HepG2 (cell line): ENCODE data around the gene CFAP119. TPM values are rescaled to one million over a fixed set of nuclear protein-coding genes. Genes with fewer than 3 reads are reported as not detected.

Source experiments
- ATAC-seq: fragments of 200-7000 bp; cut with Tn5 transposase; 3 replicates; pipeline ENCODE4 v1.9.1; 2020; ENCODE audit warnings: mild to moderate bottlenecking, moderate library complexity
- BruUV-seq: library from RNA; stranded (reverse); fragments of 400-500 nt; replicated peaks from 2 replicates; lab custom pipeline; 2021; lab: Mats Ljungman, UMichigan
- CTCF ChIA-PET: fragments of 300-600 bp; formaldehyde crosslinking; extraction: SDS; loops from one replicate; lab custom pipeline; 2021; ENCODE audit warnings: low total read pairs, inconsistent platforms, low intra/inter-chr PET ratio; lab: Yijun Ruan, JAX
- POLR2A ChIA-PET: fragments of 350-600 bp; sonication (Branson Sonifier 250); formaldehyde crosslinking; loops from one replicate; lab custom pipeline; 2020; ENCODE audit warnings: antibody characterized with exemption, inconsistent platforms; lab: Yijun Ruan, JAX
- DNase-seq: peaks from one replicate; pipeline ENCODE4 v3.0.0-alpha.2; 2015; ENCODE audit warnings: low spot score
- FAIRE-seq: peaks from 3 replicates; lab custom pipeline; 2011; peaks lifted over from hg19 to GRCh38; lab: Jason Lieb, UNC
- H2AFZ ChIP-seq: one replicate; pipeline ENCODE4 v1.6.1; 2011; ENCODE audit warnings: low read length, inconsistent platforms
- H3K27ac ChIP-seq: fragments of 300-600 bp; 3 replicates; pipeline ENCODE4 v1.8.0; 2011; ENCODE audit warnings: mixed run types, mild to moderate bottlenecking, mixed read lengths, low read length, inconsistent platforms; ENCODE audit not compliant: insufficient read depth; ENCODE audit errors: extremely low read length
- H3K27me3 ChIP-seq, 2 experiments: fragments of 200-600 bp in 1 of 2; 2 replicates in 1 of 2; 3 replicates in 1 of 2; pipeline versions ENCODE4 v1.6.0 to v1.8.0; 2011; ENCODE audit warnings: low read length in 2 of 2, mild to moderate bottlenecking in 2 of 2, moderate library complexity in 2 of 2, inconsistent platforms in 1 of 2; ENCODE audit not compliant: insufficient read depth in 2 of 2, control insufficient read depth in 1 of 2
- H3K36me3 ChIP-seq, 2 experiments: fragments of 200-600 bp in 1 of 2; replicated peaks in 1 of 2; 2 replicates in 1 of 2; 3 replicates in 1 of 2; pipeline versions ENCODE4 v1.5.1 to v1.8.0; 2011; ENCODE audit warnings: low read length in 2 of 2, inconsistent platforms in 1 of 2; ENCODE audit not compliant: insufficient read depth in 2 of 2, control insufficient read depth in 1 of 2
- H3K4me1 ChIP-seq: 2 replicates; pipeline ENCODE4 v1.5.1; 2012; ENCODE audit warnings: low read length, inconsistent platforms; ENCODE audit not compliant: insufficient read depth
- H3K4me2 ChIP-seq: 2 replicates; pipeline ENCODE4 v1.6.0; 2011; ENCODE audit warnings: low read depth, low read length, inconsistent platforms
- H3K4me3 ChIP-seq, 3 experiments: fragments of 200-600 bp in 1 of 3; sonication (generic), shearing (Covaris generic) in 1 of 3; replicated peaks in 1 of 3; 2 replicates each; pipeline ENCODE4 v1.5.1; 2011 to 2016; ENCODE audit warnings: low read length in 3 of 3, inconsistent platforms in 2 of 3, low read depth in 2 of 3, mild to moderate bottlenecking in 2 of 3, control low read depth in 1 of 3, mixed read lengths in 1 of 3; ENCODE audit not compliant: insufficient read depth in 1 of 3
- H3K79me2 ChIP-seq: one replicate; pipeline ENCODE4 v1.6.1; 2011; ENCODE audit warnings: low read length, inconsistent platforms; ENCODE audit not compliant: insufficient read depth
- H3K9ac ChIP-seq: 2 replicates; pipeline ENCODE4 v1.6.0; 2011; ENCODE audit warnings: mild to moderate bottlenecking, low read depth, low read length, inconsistent platforms; ENCODE audit not compliant: insufficient read depth
- H3K9me3 ChIP-seq: 2 replicates; pipeline ENCODE4 v1.5.1; 2012; ENCODE audit warnings: mild to moderate bottlenecking, low read length
- H4K20me1 ChIP-seq: 2 replicates; pipeline ENCODE4 v1.6.0; 2011; ENCODE audit warnings: inconsistent platforms, mild to moderate bottlenecking, low read length, moderate library complexity; ENCODE audit not compliant: insufficient read depth
- AFF4 ChIP-seq: sonication (generic); formaldehyde crosslinking; IDR thresholded peaks from 2 replicates; pipeline ENCODE4 v1.4.0; 2020; ENCODE audit warnings: missing genetic modification reagents
- DNMT1 ChIP-seq: sonication (generic); formaldehyde crosslinking; IDR thresholded peaks from 2 replicates; pipeline ENCODE4 v1.5.1; 2020; ENCODE audit warnings: mild to moderate bottlenecking, missing genetic modification reagents
- FOXA3 ChIP-seq: IDR thresholded peaks from 2 replicates; pipeline ENCODE4 v1.6.1; 2016; ENCODE audit warnings: missing genetic modification reagents, missing compliant biosample characterization
- GABPB1 ChIP-seq: IDR thresholded peaks from 2 replicates; pipeline ENCODE4 v1.6.1; 2016; ENCODE audit warnings: mild to moderate bottlenecking, missing genetic modification reagents, moderate library complexity, missing compliant biosample characterization
- KLF16 ChIP-seq, 2 experiments: sonication (generic) in 1 of 2; formaldehyde crosslinking in 1 of 2; IDR thresholded peaks; 2 replicates each; pipeline versions ENCODE4 v1.6.1 to v1.8.0; 2016 to 2023; ENCODE audit warnings: missing genetic modification reagents in 2 of 2, missing compliant biosample characterization in 1 of 2
- MTA1 ChIP-seq: sonication (generic); formaldehyde crosslinking; IDR thresholded peaks from 2 replicates; pipeline ENCODE4 v1.4.0; 2020; ENCODE audit warnings: missing genetic modification reagents, mild to moderate bottlenecking, borderline replicate concordance
- RNF219 ChIP-seq: sonication (generic); formaldehyde crosslinking; IDR thresholded peaks from 2 replicates; pipeline ENCODE4 v1.5.0; 2020; ENCODE audit warnings: mild to moderate bottlenecking, missing genetic modification reagents
- SETDB1 ChIP-seq: sonication (generic); formaldehyde crosslinking; IDR thresholded peaks from 2 replicates; pipeline ENCODE4 v1.5.1; 2020; ENCODE audit warnings: missing genetic modification reagents, mild to moderate bottlenecking, borderline replicate concordance
- TAF15 ChIP-seq: fragments of 200-400 bp; formaldehyde crosslinking; IDR thresholded peaks from one replicate; pipeline ENCODE4 v1.6.1; 2018; ENCODE audit warnings: mild to moderate bottlenecking, low read depth, low read length; ENCODE audit not compliant: poor library complexity, severe bottlenecking
- THAP9 ChIP-seq: sonication (generic); formaldehyde crosslinking; IDR thresholded peaks from 2 replicates; pipeline ENCODE4; 2020; ENCODE audit warnings: missing genetic modification reagents, mild to moderate bottlenecking, borderline replicate concordance
- ZNF121 ChIP-seq: sonication (generic); formaldehyde crosslinking; IDR thresholded peaks from 2 replicates; pipeline ENCODE4 v1.5.0; 2020; ENCODE audit warnings: mild to moderate bottlenecking, missing genetic modification reagents
- ZNF180 ChIP-seq: sonication (generic); formaldehyde crosslinking; IDR thresholded peaks from 2 replicates; pipeline ENCODE4 v1.4.0; 2020; ENCODE audit warnings: low read depth, missing genetic modification reagents, borderline replicate concordance
- ZNF3 ChIP-seq: IDR thresholded peaks from 2 replicates; pipeline ENCODE4 v1.7.0; 2017; ENCODE audit warnings: inconsistent platforms
- ZNF460 ChIP-seq: sonication (generic); formaldehyde crosslinking; IDR thresholded peaks from 2 replicates; pipeline ENCODE4 v1.5.1; 2020; ENCODE audit warnings: missing genetic modification reagents, mild to moderate bottlenecking, borderline replicate concordance
- WGBS: methylation state at CpG from one replicate; pipeline ENCODE4 v1.1.6; 2017; ENCODE audit warnings: low lambda C conversion rate; 5-methylcytosine and 5-hydroxymethylcytosine counted together
- in situ Hi-C: cut with HindIII; loops from 2 replicates; pipeline ENCODE4 v1.10.0; 2017; ENCODE audit warnings: low pct_unique_long_range_greater_than_20kb; ENCODE audit not compliant: extremely low pct_ligation_motif_present
- intact Hi-C: fragments of 100-400 bp; cut with micrococcal nuclease; formaldehyde crosslinking; loops from one replicate; pipeline ENCODE4 v1.10.0; 2022; ENCODE audit not compliant: unreplicated experiment
- polyA plus RNA-seq, 8 experiments: library from polyadenylated mRNA; depleted of rRNA in 3 of 8; stranded (reverse) in 7 of 8; unstranded in 1 of 8; fragments of >200 nt; fragmentation: Illumina TruSeq in 4 of 8; extraction: Trizol in 4 of 8; gene quantifications; 2 replicates each; pipeline versions ENCODE4 v1.2.1 to v1.2.3, GENCODE V29; 2011 to 2016; ENCODE audit warnings: low read depth in 4 of 8, missing spikeins in 1 of 8, mixed read lengths in 1 of 8; ENCODE audit not compliant: insufficient read depth in 1 of 8
- total RNA-seq, 5 experiments: library from RNA; depleted of rRNA; stranded (reverse); fragments of >200 nt; fragmentation: Illumina TruSeq; extraction: Trizol; gene quantifications; 2 replicates each; pipeline ENCODE4 v1.2.3, GENCODE V29; 2016; ENCODE audit warnings: low read depth in 1 of 5

The CFAP119 gene
- total and polyA plus RNA-seq, 2 of the 13 experiments (the other 11 are each of a cell fraction or from before 2014, with no cell fraction given), result 6.4 TPM

GRCh38 chr16:30778549-30779244 lies 16.8 kb upstream of the CFAP119 start:
- Histone ChIP-seq H3K79me2 (peaks cover 9% of the 10 kb centered on the region), H3K4me3 (no peak overlapping the region), H3K4me2 (no peak overlapping the region), H3K36me3 (peaks cover 16 to 36% of the 10 kb centered on the region in 2 experiments), H3K9me3 (no peaks in the 10 kb centered on the region), H3K27ac (no peak overlapping the region), H3K9ac (no peak overlapping the region), H3K27me3 (no peaks in the 10 kb centered on the region; a peak in 1 of 5 replicates), H4K20me1 (no peaks in the 10 kb centered on the region; the same call in 1 of the 2 replicates), H3K4me1 (peaks cover 36% of the 10 kb centered on the region), H2AFZ (no peak overlapping the region)
- no TSS peak for BruUV-seq
- no peak for ATAC-seq
- POLR2A ChIA-PET, result interaction anchor here (1.2 to 3.1 kb wide), 5 partner anchors 8 to 61 kb away, joined by 3 to 10 read pairs (median 6); partner anchors contain the start of genes PHKG2 and ZNF629
- in situ Hi-C loops (no loop called here), intact Hi-C loops (loop anchor here (5.0 kb wide), 1 partner anchor 34 kb away; no protein-coding TSS in a partner anchor)
- 97% methylated on average over 14 of the region's 14 CpGs for WGBS
- no peak for FAIRE-seq
- CTCF ChIA-PET, result no interaction called here
- DNase-seq, result no peak
- no peak for TF ChIP-seq THAP9 (CRISPR knock-in tag)
- no peak for TF ChIP-seq RNF219 (CRISPR knock-in tag)
- no peak for TF ChIP-seq FOXA3 (CRISPR knock-in tag)
- no peak for TF ChIP-seq AFF4 (CRISPR knock-in tag)
- TF ChIP-seq TAF15, result no peak
- no peak for TF ChIP-seq ZNF121 (CRISPR knock-in tag)
- TF ChIP-seq ZNF3, result no peak
- no peak for TF ChIP-seq GABPB1 (CRISPR knock-in tag)
- 0 out of 2 replicates have a peak, but pooled peaks have one; percentile 25 for TF ChIP-seq DNMT1 (CRISPR knock-in tag)
- no peak for TF ChIP-seq ZNF180 (CRISPR knock-in tag)
- no peak for TF ChIP-seq ZNF460 (CRISPR knock-in tag)
- TF ChIP-seq KLF16 (CRISPR knock-in tag; IDR thresholded peaks at IDR 0.05), result 0 out of 4 replicates have a peak, but pooled peaks of 1 of the 2 experiments have one; percentile 29
- TF ChIP-seq MTA1 (CRISPR knock-in tag), result 0 out of 2 replicates have a peak, but pooled peaks have one; percentile 22
- no peak for TF ChIP-seq SETDB1 (CRISPR knock-in tag)
